Measurements from ENCODE around the gene ST8SIA4.

Gene ST8SIA4

GRCh38 chr5:100762995-100763394 is 140.1 kb downstream of the ST8SIA4 start:
- Histone ChIP-seq H3K27ac (replicated peaks; ENCODE audit: low read length) (no peak overlapping the region), H2AFZ (ENCODE audit: low read length) (no peak overlapping the region)

DNA sequence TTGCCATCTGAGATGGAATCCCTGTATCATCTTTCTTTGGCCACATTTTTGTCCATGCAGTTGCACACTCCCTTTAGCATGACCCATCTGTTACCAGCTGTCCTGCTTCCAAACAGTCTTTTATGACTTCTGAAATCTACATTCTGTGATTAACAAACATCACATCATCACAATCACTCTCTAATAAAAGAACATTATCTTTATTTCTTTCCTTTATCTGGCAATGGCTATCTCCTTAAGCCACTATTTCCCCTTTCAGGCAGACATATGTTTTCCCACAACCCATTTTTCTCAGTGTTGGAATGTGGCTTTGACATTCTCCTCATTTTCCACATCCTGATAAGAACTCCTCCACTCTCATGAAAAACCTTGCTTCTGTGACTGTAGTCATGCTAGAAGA is 141.0 kb downstream of the ST8SIA4 start:
- H2BK15ac ChIP-seq (ENCODE audit: low read length), result no peak overlapping the region
- H2BK12ac ChIP-seq (ENCODE audit: low read length), result no peak overlapping the region
- no peak overlapping the region for H2AFZ ChIP-seq (ENCODE audit: low read length)
- no peak overlapping the region for H3K4me2 ChIP-seq (ENCODE audit: insufficient read depth, low read length, poor library complexity, severe bottlenecking)
- no peaks in the 10 kb centered on the region for H3K79me1 ChIP-seq (ENCODE audit: low read depth, low read length)
- no peak overlapping the region for H3K14ac ChIP-seq (ENCODE audit: low read length)
- H3K18ac ChIP-seq (ENCODE audit: low read length), result no peak overlapping the region
- H3K9ac ChIP-seq (ENCODE audit: low read depth, low read length, poor library complexity), result no peak overlapping the region
- H4K91ac ChIP-seq (ENCODE audit: low read depth, low read length, poor library complexity), result no peak overlapping the region
- no peak overlapping the region for H3K23ac ChIP-seq (ENCODE audit: low read depth, low read length, poor library complexity)
- H3K27me3 ChIP-seq (ENCODE audit: control insufficient read depth in 3 of 3, insufficient read depth in 3 of 3, low read depth in 1 of 3, low read length in 3 of 3), result no peaks in the 10 kb centered on the region
- DNase-seq (ENCODE audit: low spot score), result no peak
- no peak overlapping the region for H4K8ac ChIP-seq (ENCODE audit: low read depth, low read length)
- H2BK120ac ChIP-seq (ENCODE audit: low read depth, low read length), result no peak overlapping the region
- no peaks in the 10 kb centered on the region for H3K9me3 ChIP-seq (replicated peaks in 1 of 2; ENCODE audit: control insufficient read depth in 2 of 2, insufficient read depth in 1 of 2, low read depth in 1 of 2, low read length in 2 of 2)
- no peak overlapping the region for H2BK5ac ChIP-seq (ENCODE audit: low read length)
- H3K4ac ChIP-seq (ENCODE audit: low read length), result no peak overlapping the region
- H3K4me1 ChIP-seq (ENCODE audit: control insufficient read depth in 2 of 2, insufficient read depth in 1 of 2, low read depth in 1 of 2, low read length in 2 of 2), result peaks cover 0 to 2% of the 10 kb centered on the region in 2 donors
- H3K4me3 ChIP-seq (ENCODE audit: low read length in 2 of 2), result no peak overlapping the region
- no peaks in the 10 kb centered on the region for H3K36me3 ChIP-seq (replicated peaks in 1 of 2; ENCODE audit: control insufficient read depth in 2 of 2, insufficient read depth in 2 of 2, low read length in 2 of 2)
- H3K27ac ChIP-seq (replicated peaks; ENCODE audit: low read length), result no peak overlapping the region
- H2AK5ac ChIP-seq (ENCODE audit: low read depth, low read length), result no peak overlapping the region

More at GRCh38 chr5:100762995-100763394, 140.1 kb downstream of the ST8SIA4 start:
- Histone ChIP-seq H3K18ac (ENCODE audit: low read length) (no peak overlapping the region), H2BK5ac (ENCODE audit: low read length) (no peak overlapping the region), H3K4me2 (ENCODE audit: insufficient read depth, low read length, poor library complexity, severe bottlenecking) (no peak overlapping the region), H2BK15ac (ENCODE audit: low read length) (no peak overlapping the region), H2BK12ac (ENCODE audit: low read length) (no peak overlapping the region), H3K14ac (ENCODE audit: low read length) (no peak overlapping the region), H2BK120ac (ENCODE audit: low read depth, low read length) (no peak overlapping the region), H4K8ac (ENCODE audit: low read depth, low read length) (no peak overlapping the region), H4K91ac (ENCODE audit: low read depth, low read length, poor library complexity) (no peak overlapping the region), H3K4me3 (ENCODE audit: low read length in 2 of 2) (no peak overlapping the region), H3K27me3 (ENCODE audit: control insufficient read depth in 3 of 3, insufficient read depth in 3 of 3, low read depth in 1 of 3, low read length in 3 of 3) (no peaks in the 10 kb centered on the region), H2AK5ac (ENCODE audit: low read depth, low read length) (no peak overlapping the region), H3K79me1 (ENCODE audit: low read depth, low read length) (no peaks in the 10 kb centered on the region), H3K9ac (ENCODE audit: low read depth, low read length, poor library complexity) (no peak overlapping the region), H3K4ac (ENCODE audit: low read length) (no peak overlapping the region), H3K23ac (ENCODE audit: low read depth, low read length, poor library complexity) (no peak overlapping the region), H3K36me3 (replicated peaks in 1 of 2; ENCODE audit: control insufficient read depth in 2 of 2, insufficient read depth in 2 of 2, low read length in 2 of 2) (no peaks in the 10 kb centered on the region), H3K9me3 (replicated peaks in 1 of 2; ENCODE audit: control insufficient read depth in 2 of 2, insufficient read depth in 1 of 2, low read depth in 1 of 2, low read length in 2 of 2) (no peaks in the 10 kb centered on the region), H3K4me1 (ENCODE audit: control insufficient read depth in 2 of 2, insufficient read depth in 1 of 2, low read depth in 1 of 2, low read length in 2 of 2) (peaks cover 0 to 2% of the 10 kb centered on the region in 2 donors)
- DNase-seq (ENCODE audit: low spot score), result no peak
- no CpG with 5 or more reads among the region's 1 CpG for WGBS, 2 donors (ENCODE audit: extremely low coverage in 2 of 2, insufficient read length in 2 of 2, insufficient replicate concordance in 1 of 2)

DNA sequence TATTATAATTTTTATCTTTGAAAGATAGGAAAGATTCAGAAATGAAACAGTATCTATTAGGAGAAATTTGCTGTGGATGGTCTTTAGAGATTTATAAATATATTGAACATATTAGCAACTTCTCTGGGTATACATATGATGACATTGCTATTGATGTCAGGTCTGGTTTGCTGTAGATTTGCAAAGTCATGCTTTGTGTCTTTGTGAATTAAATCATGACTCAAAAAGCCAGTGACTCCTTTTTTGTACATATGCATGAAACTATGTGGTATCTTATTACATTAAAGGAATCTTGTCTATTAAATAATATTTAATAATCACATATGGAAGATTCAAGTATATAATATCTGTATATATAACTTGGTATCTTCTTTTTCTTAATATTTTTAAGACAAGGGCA is 141.9 kb downstream of the ST8SIA4 start:
- H3K14ac ChIP-seq (ENCODE audit: low read length), result no peak overlapping the region
- no peak overlapping the region for H3K27ac ChIP-seq (replicated peaks; ENCODE audit: low read length)
- H2BK5ac ChIP-seq (ENCODE audit: low read length), result no peak overlapping the region
- no peak overlapping the region for H3K4ac ChIP-seq (ENCODE audit: low read length)
- no peak overlapping the region for H3K4me2 ChIP-seq (ENCODE audit: insufficient read depth, low read length, poor library complexity, severe bottlenecking)
- H4K8ac ChIP-seq (ENCODE audit: low read depth, low read length), result no peak overlapping the region
- no peak overlapping the region for H2AFZ ChIP-seq (ENCODE audit: low read length)
- no peak overlapping the region for H3K4me3 ChIP-seq (ENCODE audit: low read length in 2 of 2)
- H3K27me3 ChIP-seq (ENCODE audit: control insufficient read depth in 3 of 3, insufficient read depth in 3 of 3, low read depth in 1 of 3, low read length in 3 of 3), result no peaks in the 10 kb centered on the region
- peaks cover 0 to 2% of the 10 kb centered on the region in 2 donors for H3K4me1 ChIP-seq (ENCODE audit: control insufficient read depth in 2 of 2, insufficient read depth in 1 of 2, low read depth in 1 of 2, low read length in 2 of 2)
- H3K36me3 ChIP-seq (replicated peaks in 1 of 2; ENCODE audit: control insufficient read depth in 2 of 2, insufficient read depth in 2 of 2, low read length in 2 of 2), result no peaks in the 10 kb centered on the region
- DNase-seq (ENCODE audit: low spot score), result no peak
- H3K18ac ChIP-seq (ENCODE audit: low read length), result no peak overlapping the region
- no peak overlapping the region for H3K23ac ChIP-seq (ENCODE audit: low read depth, low read length, poor library complexity)
- H3K79me1 ChIP-seq (ENCODE audit: low read depth, low read length), result no peaks in the 10 kb centered on the region
- no peak overlapping the region for H2AK5ac ChIP-seq (ENCODE audit: low read depth, low read length)
- H3K9me3 ChIP-seq (replicated peaks in 1 of 2; ENCODE audit: control insufficient read depth in 2 of 2, insufficient read depth in 1 of 2, low read depth in 1 of 2, low read length in 2 of 2), result no peaks in the 10 kb centered on the region
- no peak overlapping the region for H2BK120ac ChIP-seq (ENCODE audit: low read depth, low read length)
- H2BK15ac ChIP-seq (ENCODE audit: low read length), result no peak overlapping the region
- no peak overlapping the region for H3K9ac ChIP-seq (ENCODE audit: low read depth, low read length, poor library complexity)
- no peak overlapping the region for H2BK12ac ChIP-seq (ENCODE audit: low read length)
- H4K91ac ChIP-seq (ENCODE audit: low read depth, low read length, poor library complexity), result no peak overlapping the region

DNA sequence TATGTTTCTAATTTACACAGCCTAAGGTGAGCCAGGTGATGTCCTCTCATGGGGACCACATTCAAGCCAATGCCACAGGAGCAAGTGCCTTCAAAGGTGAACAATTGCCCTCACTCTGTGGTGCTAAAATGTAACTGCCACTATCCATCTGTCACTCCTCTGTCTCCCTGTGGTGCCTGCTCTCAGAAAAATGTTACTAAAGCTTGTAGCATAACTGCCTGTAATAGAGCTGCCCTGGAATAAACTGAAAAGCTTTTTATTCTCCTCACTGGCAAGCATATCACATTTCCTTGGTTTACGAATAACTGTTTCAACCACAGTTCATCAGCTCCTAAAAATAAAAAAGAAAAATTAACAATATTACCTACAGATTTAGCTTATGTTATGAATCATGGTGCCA is 142.4 kb downstream of the ST8SIA4 start:
- H3K36me3 ChIP-seq (replicated peaks in 1 of 2; ENCODE audit: control insufficient read depth in 2 of 2, insufficient read depth in 2 of 2, low read length in 2 of 2), result no peaks in the 10 kb centered on the region
- H2AK5ac ChIP-seq (ENCODE audit: low read depth, low read length), result no peak overlapping the region
- H3K23ac ChIP-seq (ENCODE audit: low read depth, low read length, poor library complexity), result no peak overlapping the region
- no peak overlapping the region for H3K9ac ChIP-seq (ENCODE audit: low read depth, low read length, poor library complexity)
- no peak overlapping the region for H4K91ac ChIP-seq (ENCODE audit: low read depth, low read length, poor library complexity)
- H3K4me1 ChIP-seq (ENCODE audit: control insufficient read depth in 2 of 2, insufficient read depth in 1 of 2, low read depth in 1 of 2, low read length in 2 of 2), result peaks cover 0 to 2% of the 10 kb centered on the region in 2 donors
- H2BK120ac ChIP-seq (ENCODE audit: low read depth, low read length), result no peak overlapping the region
- H2BK5ac ChIP-seq (ENCODE audit: low read length), result no peak overlapping the region
- no CpG with 5 or more reads among the region's 1 CpG for WGBS, 2 donors (ENCODE audit: extremely low coverage in 2 of 2, insufficient read length in 2 of 2, insufficient replicate concordance in 1 of 2)
- no peak overlapping the region for H3K18ac ChIP-seq (ENCODE audit: low read length)
- H3K4me2 ChIP-seq (ENCODE audit: insufficient read depth, low read length, poor library complexity, severe bottlenecking), result no peak overlapping the region
- no peak overlapping the region for H3K4me3 ChIP-seq (ENCODE audit: low read length in 2 of 2)
- H3K9me3 ChIP-seq (replicated peaks in 1 of 2; ENCODE audit: control insufficient read depth in 2 of 2, insufficient read depth in 1 of 2, low read depth in 1 of 2, low read length in 2 of 2), result no peaks in the 10 kb centered on the region
- no peak overlapping the region for H2BK12ac ChIP-seq (ENCODE audit: low read length)
- no peak for DNase-seq (ENCODE audit: low spot score)
- H3K79me1 ChIP-seq (ENCODE audit: low read depth, low read length), result no peaks in the 10 kb centered on the region
- no peak overlapping the region for H3K14ac ChIP-seq (ENCODE audit: low read length)
- H3K27ac ChIP-seq (replicated peaks; ENCODE audit: low read length), result no peak overlapping the region
- H3K4ac ChIP-seq (ENCODE audit: low read length), result no peak overlapping the region
- no peak overlapping the region for H2AFZ ChIP-seq (ENCODE audit: low read length)
- no peaks in the 10 kb centered on the region for H3K27me3 ChIP-seq (ENCODE audit: control insufficient read depth in 3 of 3, insufficient read depth in 3 of 3, low read depth in 1 of 3, low read length in 3 of 3)
- no peak overlapping the region for H4K8ac ChIP-seq (ENCODE audit: low read depth, low read length)
- no peak overlapping the region for H2BK15ac ChIP-seq (ENCODE audit: low read length)

Measured in neuronal stem cell (in vitro differentiated cells).